Gastroesophageal sphincter (tissue), 3 donors: Measurements from ENCODE around the gene TBC1D13.

ENCODE experiments used
- EP300 ChIP-seq: sonication (generic); formaldehyde crosslinking; IDR thresholded peaks from one replicate; pipeline ENCODE4 v1.6.1; 2017; ENCODE audit warnings: antibody characterized with exemption, mild to moderate bottlenecking
- POLR2A ChIP-seq, 2 donors: fragments of 450-650 bp; IDR thresholded peaks; one replicate each; pipeline ENCODE4 v1.6.1; 2017; ENCODE audit warnings: antibody characterized with exemption in 2 of 2, mild to moderate bottlenecking in 2 of 2, moderate library complexity in 1 of 2
- POLR2AphosphoS5 ChIP-seq: sonication (generic); formaldehyde crosslinking; IDR thresholded peaks from one replicate; pipeline ENCODE4 v1.6.1; 2017; ENCODE audit warnings: antibody characterized with exemption
- TF ChIP-seq, protein P1 (sequence below), 4 experiments: fragments of 200-600 bp in 2 of 4; fragments of 450-650 bp in 2 of 4; sonication (generic) in 1 of 4; IDR thresholded peaks; one replicate each; pipeline ENCODE4 v1.5.1; 2017 to 2019; ENCODE audit warnings: antibody characterized with exemption in 4 of 4, mild to moderate bottlenecking in 2 of 4, moderate library complexity in 2 of 4

DNA sequence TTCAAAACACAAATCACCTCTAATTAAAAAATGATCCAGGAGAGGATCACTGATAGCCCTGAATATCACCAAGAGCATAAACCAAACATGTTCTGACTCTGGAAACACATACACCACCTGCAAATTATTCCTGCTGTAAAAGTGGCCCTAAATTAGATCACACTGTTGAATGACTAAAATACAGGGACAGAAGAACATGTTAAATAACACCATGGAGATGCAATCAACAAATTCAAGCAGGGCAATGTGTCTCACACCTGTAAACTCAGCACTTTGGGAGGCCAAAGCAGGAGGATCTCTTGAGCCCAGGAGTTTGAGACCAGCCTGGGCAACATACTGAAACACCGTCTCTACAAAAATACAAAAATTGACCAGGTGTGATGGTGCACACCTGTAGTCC lies 60.8 kb downstream of the TBC1D13 start:
- TF ChIP-seq, protein P1, sequence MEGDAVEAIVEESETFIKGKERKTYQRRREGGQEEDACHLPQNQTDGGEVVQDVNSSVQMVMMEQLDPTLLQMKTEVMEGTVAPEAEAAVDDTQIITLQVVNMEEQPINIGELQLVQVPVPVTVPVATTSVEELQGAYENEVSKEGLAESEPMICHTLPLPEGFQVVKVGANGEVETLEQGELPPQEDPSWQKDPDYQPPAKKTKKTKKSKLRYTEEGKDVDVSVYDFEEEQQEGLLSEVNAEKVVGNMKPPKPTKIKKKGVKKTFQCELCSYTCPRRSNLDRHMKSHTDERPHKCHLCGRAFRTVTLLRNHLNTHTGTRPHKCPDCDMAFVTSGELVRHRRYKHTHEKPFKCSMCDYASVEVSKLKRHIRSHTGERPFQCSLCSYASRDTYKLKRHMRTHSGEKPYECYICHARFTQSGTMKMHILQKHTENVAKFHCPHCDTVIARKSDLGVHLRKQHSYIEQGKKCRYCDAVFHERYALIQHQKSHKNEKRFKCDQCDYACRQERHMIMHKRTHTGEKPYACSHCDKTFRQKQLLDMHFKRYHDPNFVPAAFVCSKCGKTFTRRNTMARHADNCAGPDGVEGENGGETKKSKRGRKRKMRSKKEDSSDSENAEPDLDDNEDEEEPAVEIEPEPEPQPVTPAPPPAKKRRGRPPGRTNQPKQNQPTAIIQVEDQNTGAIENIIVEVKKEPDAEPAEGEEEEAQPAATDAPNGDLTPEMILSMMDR (IDR thresholded peaks at IDR 0.05) = no peak
- TF ChIP-seq POLR2AphosphoS5 (no peak), EP300 (no peak), POLR2A (IDR thresholded peaks at IDR 0.05) (no peak)
